Measurements from ENCODE around the gene FAM217B.
"Not testable (repeated sequence)": the region's sequence is repeated elsewhere in the genome, so short reads cannot be mapped to it uniquely, and the experiment has no call there.

The FAM217B gene

DNA sequence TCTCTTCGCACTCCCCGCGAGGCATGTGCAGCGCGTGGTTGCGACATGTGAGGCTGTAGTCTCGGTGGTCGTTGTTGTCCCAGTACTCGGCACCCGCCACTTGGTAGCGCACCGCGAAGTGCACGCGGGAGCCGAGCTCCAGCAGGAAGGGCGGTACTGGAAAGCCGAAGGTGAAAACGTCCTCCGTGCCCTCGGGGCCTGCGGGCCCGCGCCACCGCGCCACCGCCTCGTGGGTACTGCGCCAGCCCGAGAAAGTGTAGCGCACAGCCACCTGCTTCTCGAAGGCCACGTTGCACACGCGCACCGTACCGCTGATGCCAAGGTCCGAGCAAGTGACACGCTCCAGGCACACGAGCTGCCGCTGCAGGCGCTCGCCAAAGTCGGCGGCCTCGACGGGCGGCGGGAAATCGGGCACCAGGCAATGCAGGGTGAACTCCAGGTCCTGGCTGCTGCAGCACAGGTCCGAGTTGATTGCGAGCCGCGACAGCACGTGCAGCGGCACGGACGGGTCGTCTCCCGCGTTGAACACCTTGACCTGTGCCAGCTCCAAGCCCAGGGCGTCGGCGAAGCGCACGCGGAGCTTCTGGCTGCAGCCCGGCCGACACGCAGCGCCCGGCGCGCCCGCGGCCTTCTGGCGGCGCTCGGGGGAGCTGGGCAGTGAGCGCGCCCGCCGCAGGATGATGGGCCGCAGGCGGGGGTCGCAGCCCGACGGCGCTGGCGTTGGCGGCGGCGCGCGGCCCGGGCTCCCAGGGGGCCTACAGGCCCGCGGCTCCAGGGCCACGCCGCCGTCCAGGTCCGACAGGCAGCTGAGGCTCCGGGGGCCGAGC lies 924 bp upstream of the FAM217B start:
- no peak for DNase-seq

DNA sequence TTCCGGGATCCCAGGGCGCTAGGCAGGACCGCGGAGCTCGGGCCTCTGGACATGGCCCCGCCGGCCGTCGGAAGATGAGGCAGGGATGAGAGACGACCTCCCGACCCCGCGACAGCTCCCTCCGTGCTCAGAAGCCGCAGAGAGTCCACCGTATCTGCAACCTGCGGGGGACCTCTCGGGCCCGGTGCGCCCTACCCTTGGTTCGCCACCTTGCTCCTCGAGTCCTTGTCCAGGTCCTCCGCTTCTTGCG lies 385 bp upstream of the FAM217B start:
- no peak for DNase-seq

DNA sequence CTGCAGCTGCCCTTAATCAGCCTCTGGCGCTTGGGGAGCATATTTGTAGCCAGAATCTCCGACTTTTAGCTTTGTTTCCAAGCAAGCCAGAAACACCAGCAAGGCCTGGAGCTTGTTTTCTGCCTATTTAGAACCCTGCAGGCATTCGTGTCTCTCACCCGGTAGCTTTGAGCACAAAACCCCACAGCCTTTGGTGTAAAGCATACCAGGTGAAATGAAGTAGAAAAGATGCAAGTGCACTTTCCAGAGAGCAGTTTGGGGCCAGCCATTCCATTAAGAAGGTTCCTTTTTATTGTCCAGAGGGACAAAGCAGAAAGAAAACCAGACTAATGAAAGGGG lies 736 bp downstream of the FAM217B start:
- no peak for DNase-seq

DNA sequence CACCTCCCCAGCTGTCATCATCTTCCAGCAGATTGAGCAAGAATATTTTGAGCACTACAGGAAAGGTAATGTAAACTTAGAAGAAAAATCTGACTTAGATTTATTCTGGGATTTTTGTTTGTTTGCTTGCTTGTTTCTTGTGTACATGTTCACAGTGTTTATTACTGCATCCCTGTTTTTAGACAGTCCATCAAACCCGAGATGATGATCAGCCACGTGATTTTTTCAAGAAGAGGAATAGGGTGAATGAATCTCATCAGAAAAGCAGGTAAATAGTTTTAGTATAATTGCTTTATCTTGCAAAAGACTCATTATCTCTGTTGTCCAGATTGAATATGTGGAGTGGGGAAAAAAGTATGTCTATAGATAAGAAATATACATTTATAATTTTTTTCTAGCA lies 2.1 kb downstream of the FAM217B start:
- DNase-seq: no peak

DNA sequence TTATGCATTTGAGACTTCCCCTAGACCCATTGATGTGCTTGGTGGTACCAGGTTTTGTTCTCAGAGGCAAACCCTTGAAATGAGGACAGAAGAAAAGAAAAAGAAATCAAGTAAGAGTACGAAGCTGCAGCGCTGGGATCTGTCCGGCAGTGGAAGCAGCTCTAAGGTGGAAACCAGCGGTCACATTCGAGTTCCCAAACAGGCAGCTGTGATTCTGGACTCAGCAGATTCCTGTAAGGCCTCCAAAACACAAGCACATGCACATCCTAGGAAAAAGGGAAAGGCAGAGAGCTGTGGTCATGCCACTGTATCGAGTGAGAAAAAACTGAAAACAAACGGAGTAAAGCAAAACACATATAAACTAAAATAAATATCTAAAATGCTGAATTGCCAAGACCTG lies 4.5 kb downstream of the FAM217B start:
- no peak for DNase-seq

DNA sequence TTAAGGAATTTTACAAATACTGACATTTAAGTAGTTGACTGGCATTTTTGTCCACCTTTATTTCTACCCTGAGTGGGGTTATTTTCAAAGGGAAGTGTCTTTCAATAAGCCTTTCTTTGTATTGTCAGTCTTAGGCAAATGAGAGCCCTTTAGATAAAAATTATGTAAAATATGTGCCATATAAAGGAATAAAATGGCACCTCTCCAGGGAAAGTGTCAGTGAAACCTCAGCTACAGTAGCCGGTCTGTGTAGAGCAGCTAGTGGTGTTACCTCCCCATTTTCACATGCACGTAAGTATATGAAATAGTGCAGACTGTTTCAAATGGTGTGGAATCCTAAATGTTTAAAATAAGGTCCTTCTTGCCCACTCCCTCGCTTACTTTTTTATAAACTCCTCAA lies 5.0 kb downstream of the FAM217B start:
- DNase-seq: no peak

DNA sequence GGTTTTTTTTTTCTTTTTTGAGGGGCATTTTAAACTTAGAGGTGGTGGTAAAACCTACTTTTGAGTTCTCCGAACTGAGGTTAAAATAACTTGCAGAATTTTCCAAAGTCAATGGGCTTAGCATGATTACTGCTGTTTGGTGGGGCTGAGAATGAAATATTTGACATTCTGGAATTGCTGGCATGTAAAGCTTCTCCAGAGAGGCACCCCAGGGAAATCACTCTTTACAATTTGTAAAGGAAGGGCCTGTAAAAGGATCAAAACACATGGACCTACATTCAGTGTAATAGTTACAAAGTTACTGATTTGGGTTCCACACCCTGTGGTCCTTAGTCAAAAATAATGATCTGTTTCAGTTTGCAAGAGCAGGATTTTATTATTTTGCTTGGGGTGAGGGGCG lies 5.5 kb downstream of the FAM217B start:
- no peak for DNase-seq

DNA sequence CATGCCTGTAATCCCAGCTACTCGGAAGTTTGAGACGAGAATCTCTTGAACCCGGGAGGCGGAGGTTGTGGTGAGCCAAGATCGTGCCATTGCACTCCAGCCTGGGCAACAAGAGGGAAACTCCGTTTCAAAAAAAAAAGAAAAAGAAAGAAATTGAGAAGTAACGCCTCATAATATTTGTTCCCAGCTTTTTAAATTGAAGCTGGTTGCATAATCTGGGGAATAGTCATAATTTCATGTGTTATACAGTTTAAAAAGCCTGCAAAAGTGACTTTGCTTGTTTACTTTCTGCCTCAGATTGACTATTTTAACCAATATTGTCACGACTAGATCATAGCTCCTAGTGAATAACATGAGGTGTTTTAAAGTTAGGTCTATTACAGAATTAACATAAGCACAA lies 7.2 kb downstream of the FAM217B start:
- no peak for DNase-seq

DNA sequence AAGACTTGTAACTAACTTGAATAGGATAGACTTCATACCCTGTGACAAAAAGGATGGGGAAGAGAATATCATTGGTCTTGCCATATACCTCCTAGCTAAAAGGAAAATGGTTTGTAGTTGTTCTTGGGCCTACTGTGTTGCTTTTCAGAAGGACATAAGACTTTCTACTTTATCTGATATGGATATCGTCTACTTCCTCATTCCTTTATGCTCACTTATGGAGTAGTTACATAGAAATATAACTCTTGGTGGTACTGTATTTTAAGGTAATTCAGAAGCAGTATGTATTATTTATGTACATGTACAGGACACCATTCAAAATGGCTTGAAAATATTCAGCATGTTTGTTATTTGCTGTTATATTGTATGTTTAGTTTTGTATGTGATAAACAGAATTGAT lies 8.0 kb downstream of the FAM217B start:
- no peak for DNase-seq

DNA sequence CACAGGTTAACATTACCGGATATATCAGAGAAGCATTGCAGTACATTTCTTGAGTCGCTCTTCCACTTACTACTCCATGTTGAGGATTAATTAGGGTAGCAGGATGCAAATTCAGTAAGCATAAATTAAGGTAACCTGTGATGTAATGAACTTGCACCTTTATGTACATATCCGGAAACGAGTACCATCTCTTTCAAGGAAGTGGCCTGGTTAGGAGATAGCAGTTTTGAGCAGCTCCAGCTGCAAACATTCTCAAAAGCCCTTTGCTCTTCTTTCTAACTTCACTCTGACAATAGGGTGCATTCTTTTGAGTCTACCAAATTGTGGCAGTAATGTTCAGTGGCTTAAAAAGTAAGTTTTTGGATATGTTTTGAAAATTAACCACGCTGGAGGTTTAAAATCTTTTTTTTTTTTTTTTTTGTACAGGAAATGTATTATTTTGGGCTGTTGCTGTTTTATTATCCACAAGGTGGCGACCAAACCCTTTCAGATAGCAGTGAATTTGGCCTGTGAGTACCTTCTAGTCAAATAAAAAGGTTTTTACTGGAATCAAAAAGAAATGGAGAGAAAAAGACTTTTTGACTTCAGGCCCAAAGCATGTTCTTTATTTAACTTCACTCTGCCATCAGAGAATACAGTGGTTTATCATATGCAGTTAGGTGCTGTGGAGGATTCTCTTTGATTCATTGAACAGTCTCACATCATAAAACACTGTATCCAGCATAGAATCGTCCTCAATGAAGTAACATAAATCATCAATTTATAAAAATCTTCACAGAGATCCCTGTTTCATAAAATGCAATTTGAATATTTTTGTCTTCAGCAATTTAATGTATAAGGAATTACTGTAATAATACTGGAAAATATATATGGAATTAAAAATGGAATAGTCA lies 8.9 kb downstream of the FAM217B start:
- DNase-seq: peak; percentile 30

DNA sequence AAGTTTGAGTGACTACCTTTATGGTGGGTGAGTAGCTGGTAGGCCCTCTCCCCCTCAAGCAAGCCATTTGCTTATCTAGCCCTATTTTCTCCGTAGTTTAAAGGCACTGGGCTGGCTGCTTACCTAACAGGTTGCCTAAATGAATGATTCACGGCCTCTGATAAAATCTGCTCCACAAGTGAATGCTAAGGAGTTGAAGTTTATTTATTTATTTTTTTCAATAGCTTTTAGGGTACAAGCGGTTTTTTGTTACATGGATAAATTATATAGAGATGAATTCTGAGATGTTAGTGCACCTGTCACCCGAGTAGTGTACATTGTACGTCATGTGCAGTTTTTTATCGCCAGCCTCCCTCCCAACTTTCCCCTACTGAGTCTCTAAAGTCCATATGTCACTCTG lies 9.7 kb downstream of the FAM217B start:
- no peak for DNase-seq

DNA sequence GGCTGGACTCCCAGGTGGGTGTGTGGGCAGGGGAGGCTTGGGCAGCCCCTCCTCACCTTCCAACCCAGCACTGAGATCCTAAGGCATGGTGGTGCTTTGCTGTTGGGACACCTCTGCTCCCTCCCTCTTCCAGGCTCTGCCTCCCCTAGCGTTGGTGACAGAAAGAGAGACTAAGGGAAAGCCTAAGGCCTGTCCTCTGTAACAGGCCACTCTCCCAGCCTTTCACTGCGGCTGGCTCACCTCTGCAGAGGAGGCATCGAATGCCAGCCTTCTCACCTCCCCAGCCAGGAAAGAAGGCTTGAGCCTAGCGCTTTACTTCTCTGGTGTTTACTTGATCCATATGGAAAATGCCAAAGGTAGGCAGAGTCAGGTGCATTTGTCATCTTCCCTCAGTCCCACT lies 14.5 kb downstream of the FAM217B start:
- no peak for DNase-seq

DNA sequence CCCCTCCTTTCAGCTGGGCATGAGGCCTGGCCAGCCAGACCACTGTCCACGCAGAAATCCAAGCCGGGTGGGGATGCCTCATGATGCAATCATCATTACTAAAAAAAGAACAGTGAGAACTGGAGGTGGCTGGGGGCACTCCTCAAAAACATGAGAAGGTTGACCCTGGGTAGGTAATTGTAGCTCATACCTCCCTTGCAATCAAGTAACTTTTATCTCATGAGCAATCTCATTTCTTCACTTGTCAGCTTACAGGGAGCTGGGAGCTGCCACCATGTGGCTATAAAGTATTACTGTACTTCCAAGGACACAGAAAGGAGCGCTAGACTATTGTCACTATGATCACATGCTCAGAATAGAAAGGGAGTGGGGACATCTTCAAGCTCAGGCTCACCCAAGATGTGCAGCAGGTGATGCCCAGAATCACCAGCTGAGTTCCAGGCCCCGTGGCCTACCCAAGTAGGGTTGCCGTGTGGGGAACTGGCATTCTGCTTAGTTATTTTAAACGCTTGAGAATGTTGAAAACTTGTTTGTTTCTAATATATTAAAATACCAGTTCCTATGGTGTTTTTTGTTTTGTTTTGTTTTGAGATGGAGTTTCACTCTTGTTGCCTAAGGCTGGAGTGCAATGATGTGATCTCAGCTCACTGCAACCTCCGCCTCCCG lies 15.1 kb downstream of the FAM217B start:
- no peak for DNase-seq

DNA sequence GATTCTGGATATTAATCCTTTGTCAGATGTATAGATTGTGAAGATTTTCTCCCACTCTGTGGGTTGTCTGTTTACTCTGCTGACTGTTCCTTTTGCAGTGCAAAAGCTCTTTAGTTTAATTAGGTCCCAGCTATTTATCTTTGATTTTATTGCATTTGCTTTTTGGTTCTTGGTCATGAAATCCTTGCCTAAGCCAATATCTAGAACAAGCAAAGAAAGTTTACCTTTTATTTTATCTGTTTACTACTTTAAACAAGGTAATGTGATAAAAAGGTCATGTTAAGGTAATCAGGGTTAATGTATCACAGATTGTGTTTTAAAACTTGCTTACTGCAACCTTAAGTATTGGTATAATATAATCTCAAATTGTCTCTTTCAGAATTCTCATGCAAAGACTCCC lies 17.4 kb downstream of the FAM217B start:
- not testable (repeated sequence) for DNase-seq

DNA sequence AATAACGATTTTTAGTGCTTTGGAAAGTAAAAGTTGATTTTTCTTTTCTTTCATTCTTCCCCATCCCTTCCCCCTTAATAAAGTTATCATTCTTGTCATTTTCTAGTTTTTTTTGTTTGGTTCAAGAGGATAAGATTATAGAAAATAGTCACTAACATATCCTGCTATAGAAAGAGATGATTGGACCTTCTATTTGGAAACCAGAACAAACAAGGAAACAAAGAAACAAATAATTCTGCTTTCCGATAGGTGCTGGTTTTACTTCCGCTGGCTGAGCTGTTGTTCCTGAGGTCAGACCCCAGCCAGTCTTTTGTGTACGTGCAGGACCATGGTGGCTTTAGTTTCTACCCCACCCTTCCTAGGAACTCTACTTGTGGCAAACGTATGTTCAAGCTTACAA lies 17.9 kb downstream of the FAM217B start, which contains the start of gene CDH26:
Gene CDH26 (plus strand): TSS at position 301 of the 400 bp plus-strand sequence. CDS start 304 bp downstream, outside the sequence.
- DNase-seq: no peak

DNA sequence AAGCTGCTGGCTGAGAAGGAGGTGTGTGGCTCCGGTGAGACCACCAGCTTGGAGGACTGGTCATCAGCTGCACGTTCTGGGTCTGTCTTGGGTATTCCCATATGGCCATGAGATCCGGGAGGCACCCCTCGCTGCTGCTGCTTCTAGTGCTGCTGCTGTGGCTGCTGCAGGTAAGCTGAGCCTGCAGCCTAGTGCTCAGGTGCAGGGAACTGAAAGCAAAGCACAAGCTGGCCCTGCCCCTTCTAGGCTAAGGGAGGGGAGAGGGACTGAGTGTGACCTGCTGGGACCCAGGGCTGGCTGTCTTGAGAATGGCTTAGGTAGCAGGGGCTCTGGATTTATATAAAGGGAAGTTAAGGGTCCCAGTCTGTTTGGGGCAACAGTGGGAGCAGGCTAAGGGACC lies 18.4 kb downstream of the FAM217B start:
- DNase-seq: no peak

DNA sequence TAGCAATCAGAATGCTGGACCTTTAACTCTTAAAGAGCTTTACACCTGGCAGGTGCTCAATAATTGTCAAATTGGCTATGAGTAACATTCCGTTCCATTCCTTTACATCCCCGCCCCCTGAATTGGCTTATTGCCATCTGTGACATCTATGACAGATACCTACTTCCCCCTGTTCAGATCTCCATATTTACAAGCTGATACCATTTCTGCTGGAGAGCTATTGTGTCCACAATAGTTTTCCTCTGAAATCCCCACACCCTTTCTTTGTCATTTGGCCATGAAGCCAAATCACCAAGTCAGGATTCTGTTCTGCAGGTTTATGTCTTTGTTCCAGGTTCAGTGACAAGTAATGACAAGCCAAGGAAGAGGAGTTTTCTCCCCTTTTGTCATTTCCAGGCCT lies 21.2 kb downstream of the FAM217B start:
- no peak for DNase-seq

DNA sequence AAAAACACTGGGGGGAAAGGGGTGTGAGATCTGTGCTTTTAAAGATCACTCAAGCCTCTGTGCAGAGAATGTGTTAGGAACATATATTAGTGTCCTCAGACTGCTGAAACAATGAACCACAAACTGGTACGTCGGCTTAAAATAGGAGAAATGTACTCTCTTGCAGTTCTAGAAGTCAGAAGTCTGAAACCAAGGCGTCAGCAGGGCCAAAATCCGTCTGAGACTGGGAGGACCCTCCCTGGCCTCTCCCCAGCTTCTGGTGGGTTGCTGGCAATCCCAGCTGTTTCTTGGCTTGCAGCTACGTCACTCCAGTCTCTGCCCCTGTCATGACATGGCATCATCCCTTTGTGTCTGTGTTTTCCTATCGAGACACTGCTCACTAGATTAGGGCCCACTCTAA lies 22.0 kb downstream of the FAM217B start:
- DNase-seq: no peak

DNA sequence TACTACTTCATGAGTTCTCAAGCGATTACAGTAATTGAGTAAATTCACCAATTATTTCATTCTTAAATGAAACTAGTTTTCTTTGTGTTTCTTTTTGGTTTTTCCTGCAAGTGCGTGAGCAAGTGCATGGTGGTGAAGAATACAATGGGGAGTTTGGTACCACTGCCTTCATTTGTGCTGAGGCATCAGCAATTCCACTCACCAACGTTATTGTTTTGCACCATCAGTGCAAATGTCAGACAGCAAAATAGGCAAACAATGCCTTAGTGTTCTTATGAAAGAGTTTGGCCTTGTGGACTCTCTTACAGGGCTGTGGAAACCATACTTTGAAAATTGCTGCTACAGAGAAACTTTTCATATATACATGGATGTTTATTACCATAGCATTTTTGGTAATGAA lies 26.2 kb downstream of the FAM217B start:
- no peak for DNase-seq

DNA sequence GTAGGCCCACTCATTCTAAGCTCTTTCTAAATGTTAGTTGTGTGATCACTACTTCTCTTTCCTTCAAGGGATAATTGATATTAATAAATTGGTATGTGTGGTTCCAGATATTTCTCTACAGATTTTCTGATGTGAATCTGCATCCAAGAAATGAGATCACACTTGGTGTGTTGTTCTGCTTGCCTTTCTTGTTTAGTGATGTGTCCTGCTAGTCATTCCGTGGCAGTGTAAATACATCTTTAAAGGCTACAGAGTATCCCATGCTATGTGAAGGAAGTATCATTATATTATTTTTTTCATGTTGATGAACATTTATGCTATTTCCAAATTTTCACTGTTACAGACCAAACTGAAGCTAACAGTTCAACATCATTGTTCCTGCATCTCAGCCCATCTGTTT lies 31.2 kb downstream of the FAM217B start:
- DNase-seq: no peak

DNA sequence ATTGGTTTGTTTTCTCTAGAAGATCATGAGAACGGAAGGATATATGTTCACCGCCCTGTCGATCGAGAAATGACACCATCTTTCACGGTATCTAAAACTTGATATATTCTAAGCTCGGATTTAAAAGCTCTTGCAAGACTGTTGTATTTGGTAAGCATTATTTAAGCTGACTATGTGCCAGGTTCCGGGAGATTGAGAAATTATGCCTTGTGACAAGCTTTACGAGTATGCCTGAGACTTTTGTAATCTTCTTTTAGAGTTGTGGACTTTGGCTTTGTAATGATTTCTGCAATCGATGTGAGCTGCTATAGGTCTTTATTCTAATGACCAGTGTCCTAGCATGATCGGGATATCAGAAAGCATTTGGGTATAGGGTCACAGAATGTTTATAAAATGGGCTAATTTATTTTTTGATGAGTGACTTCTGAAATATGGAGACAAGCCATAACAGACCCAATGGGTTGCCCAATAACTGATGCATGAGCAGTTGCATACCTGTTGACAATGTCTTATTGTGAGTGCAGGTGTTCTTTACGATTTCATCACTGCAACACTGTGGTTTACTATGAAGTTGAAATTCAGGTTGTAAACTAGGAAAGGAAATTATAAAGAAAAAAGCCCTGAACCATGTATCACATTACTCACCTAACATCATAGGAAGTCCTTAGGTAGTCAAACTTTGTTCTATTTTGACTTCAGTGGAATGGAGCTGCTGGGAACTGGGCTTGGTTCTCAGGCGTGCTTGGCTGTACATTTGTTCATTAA lies 32.0 kb downstream of the FAM217B start:
- DNase-seq: no peak

DNA sequence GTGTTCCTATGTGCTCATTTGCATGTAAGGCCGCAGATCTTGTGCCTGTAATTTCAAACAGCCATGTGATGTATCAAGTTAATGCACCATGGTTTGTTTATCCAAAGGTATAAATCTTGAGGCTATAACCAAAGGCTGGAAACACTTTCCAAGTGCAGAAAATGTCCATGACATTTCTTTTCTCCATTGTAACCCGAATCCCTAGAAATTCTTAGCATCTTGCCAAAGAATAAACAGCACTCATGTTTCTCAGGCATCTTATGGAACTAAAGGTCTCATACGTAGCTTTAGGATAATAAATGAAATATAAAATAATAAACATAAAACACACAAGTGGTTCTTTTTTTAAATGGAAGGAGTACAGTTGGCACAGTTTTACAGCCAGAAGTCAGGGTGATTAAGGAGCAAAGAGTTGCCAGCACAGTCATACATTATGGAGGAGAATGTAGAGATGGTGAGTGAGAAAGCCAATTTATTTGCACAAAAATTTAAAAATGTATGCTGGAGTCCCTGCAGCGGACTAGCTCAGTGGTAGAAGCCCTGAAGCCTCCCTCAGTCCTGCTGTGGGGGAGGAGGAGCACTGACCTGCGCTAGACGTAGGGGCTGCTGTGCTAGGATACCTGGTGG lies 36.1 kb downstream of the FAM217B start:
- no peak for DNase-seq

DNA sequence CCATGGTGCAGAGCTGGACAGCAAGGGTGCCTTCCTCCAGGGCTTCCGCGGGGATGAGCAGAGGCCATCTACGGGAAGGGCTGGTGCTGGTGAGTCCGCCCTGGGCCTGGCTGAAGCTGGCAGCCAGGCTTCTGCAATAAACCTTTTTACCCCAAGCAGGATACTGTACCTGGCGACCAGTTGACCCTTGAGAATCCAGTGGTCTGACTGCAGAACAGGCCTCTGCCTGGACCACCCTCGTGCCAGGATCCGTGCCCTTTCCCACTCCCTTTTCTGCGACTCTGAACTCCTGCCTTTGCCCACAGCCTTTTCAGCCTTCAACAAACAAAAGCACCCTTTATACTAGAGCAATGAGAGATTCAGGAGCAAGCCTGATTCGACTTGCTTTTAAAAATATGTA lies 36.9 kb downstream of the FAM217B start:
- no peak for DNase-seq
